Stimulated activated CD8-positive, alpha-beta memory T cell treated with anti-CD3 and anti-CD28 coated beads, Interleukin-4, amount 100 ng/mL, for 1 hour (primary cell): ENCODE data around the gene FAM156A.
A peak's percentile ranks its signal among the peaks of the same experiment; 100 is the strongest.
"Not testable (repeated sequence)": the region's sequence is repeated elsewhere in the genome, so short reads cannot be mapped to it uniquely, and the experiment has no call there.

ENCODE experiments used
- DNase-seq, 2 donors: peaks; one replicate each; pipeline ENCODE4 v3.0.0-alpha.2; 2020; ENCODE audit warnings: low read depth in 2 of 2, low spot score in 1 of 2

The FAM156A gene, protein sequence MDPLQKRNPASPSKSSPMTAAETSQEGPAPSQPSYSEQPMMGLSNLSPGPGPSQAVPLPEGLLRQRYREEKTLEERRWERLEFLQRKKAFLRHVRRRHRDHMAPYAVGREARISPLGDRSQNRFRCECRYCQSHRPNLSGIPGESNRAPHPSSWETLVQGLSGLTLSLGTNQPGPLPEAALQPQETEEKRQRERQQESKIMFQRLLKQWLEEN

DNA sequence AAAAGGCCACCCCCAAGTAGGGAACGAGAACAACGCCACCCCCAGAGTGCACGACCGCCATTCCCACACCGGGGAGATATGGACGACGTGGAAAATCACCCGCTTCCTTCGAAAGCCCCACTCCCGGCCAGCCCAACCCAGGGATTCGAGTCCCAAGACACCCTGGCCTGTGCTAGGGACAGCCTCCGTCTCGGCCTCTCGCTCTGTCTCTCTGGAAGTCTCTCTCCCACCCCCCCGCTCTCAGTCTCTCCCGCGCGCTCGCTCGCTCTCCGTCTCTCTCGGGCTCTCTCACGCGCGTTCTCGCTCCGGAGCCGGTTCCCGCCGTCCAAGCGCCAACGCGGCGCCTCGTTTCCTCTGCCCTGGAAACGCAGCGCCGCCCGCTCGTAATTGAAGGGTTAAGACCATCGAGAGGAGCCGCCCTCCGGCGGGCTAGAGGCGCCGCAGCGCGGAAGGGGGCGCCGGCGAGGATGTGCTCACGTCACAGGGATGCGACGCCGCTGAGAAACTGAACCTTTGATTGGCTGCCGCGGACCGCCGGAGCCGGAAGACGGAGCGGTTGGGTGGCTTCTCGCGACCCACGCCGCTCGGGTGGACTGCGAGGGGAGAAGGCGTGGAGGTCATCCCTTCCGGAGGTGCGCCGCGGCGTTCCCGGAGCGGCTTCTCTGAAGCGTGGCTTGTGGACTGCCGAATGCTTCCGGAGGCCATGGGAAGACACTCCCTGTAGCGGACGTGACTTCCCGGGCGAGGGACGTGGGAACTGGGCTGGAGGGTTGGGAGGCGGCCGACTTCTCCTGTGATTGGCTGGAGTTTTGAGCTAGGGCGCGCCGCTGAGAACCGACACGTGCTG, at the start of gene FAM156A:
Gene FAM156A (minus strand): TSS at position 406 of the 847 bp plus-strand sequence. CDS start 9,930 bp downstream, outside the sequence.
- DNase-seq, result not testable (repeated sequence)

DNA sequence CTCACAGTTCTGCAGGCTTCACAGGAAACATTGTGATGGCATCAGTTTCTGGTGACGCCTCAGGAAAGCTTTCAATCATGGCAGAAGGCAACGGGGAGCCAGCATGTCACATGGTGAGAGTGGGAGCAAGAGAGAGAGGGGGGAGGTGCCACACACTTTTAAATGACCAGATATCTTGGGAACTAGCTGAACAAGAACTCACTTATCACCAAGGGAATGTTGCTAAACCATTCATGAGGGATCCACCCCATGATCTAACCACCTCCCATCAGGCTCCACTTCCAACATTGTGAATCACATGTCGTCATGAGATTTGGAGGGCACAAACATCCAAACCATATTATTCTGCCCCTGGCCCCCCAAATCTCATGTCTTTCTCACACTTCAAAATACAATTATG, 47.0 kb upstream of the FAM156A start:
- DNase-seq, result no peak

DNA sequence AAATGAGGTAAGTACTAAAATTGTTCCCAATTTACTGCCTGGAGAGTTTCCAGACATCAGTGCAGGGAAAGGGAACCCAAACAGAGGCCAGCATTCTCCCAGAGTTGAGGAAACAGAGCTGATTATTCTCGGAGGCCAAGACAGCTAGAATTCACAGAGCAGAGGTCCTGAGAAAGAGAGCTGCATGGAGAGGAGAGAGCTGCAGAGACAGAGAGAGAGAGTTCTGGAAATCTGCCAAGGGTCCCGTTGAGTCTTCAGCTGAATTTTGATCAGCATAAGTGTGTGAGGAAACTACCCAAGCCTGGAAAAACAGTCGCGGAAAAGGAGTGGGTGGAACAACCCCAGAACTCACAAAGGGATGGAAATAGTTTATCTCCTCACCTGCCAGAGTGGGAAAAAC, 46.5 kb upstream of the FAM156A start:
- DNase-seq, result no peak

DNA sequence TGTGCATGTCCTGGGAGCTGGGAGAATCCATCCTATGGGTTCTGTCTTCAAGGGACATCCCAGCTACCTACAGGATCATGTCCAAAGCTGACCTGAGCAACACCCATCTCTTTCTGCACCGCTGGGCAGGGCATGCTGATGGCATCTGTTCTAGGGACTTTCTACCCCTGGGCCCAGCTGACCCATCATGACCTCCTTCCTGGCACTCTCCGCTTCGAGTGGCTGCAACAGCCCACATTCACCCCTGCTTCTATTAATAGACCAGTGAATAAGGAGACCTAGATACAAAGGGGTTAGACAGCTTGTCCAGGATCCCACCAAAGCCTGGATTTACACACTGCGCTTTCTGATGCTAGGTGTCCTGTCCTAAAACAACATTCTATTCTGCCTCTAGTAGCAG, 45.7 kb upstream of the FAM156A start:
- no peak for DNase-seq

DNA sequence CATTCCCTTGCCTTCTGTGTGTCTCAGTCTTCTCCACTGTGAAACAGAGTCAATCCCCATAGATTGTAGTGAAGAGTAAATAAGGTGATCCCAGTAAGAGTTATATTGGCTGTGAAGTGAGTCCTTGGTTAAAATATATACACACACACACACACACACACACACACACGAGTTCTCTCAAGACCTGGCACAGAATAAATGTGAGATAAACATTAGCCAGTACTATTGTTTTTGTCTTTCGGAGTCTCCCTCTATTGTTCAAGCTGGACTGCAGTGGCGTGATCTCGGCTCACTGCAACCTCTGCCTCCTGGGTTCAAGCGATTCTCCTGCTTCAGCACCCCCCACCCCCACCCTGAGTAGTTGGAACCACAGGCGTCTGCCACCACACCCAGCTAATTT, 44.8 kb upstream of the FAM156A start:
- DNase-seq, result no peak

DNA sequence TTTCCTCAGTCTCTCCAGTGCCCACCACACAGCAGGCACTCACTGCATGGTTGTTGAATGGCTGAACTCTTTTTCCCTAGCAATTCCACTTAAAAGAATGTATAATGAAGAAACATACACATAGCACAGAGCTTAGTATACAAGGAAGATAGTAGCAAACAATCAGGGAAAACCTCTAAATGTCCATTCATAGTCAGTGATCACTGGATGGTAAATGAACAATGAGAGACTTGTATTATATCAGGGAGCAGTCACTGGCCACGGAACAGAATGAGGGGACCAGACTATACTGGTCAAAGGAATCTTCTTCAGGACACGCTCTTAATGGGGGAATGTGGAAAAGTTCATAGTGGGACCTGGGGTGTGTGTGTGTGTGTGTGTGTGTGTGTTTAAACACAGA, 43.6 kb upstream of the FAM156A start:
- DNase-seq, result no peak

DNA sequence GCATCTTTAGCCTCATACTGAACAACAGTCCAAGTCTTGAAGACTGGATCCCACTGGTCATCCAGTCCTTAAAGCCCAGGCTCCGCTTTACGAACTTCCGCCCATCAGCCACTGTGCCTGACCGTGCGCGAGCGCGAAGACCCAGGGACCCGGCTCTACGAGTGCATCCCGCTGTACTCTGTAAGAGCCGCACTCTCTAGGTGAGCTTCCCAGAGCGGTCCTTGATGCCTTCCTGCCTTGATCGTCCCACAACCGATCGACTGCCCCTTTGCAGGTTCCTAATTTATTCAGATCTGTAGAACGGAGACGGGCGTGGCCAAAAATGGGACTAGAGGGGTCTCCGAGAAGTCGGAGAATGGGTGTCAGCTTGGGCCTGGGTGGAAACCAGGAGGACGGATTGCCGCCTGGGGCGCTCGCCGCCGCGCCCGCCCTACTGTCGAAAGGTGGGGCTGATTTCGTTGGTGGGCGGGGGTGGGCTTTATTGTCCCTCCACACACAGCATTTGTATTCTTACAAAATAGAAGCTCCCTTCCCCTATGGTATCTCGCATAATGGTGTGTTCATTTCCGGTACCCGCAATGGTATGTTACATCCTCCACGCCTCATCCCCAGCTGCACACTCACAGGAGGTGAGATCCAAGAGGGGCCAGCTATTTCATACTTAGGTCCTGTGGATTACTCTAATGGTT, 42.3 kb upstream of the FAM156A start:
- no peak for DNase-seq

DNA sequence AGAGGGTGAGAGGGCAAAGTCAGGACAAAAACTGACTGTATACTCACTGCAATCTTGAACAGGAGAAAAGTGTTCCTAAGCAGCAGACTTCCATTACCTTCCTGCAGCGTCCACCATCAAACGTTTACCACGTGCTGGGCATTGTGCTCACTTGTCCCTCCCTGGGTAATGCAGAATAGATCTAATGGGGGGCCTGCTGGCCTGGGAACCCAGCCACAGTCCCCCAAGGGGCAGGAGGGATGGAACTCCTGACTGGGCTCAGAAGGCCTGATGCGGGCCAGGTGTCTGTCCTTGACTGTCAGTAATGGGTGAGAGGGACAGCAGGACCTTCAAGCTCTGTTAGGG, 37.6 kb upstream of the FAM156A start:
- no peak for DNase-seq

DNA sequence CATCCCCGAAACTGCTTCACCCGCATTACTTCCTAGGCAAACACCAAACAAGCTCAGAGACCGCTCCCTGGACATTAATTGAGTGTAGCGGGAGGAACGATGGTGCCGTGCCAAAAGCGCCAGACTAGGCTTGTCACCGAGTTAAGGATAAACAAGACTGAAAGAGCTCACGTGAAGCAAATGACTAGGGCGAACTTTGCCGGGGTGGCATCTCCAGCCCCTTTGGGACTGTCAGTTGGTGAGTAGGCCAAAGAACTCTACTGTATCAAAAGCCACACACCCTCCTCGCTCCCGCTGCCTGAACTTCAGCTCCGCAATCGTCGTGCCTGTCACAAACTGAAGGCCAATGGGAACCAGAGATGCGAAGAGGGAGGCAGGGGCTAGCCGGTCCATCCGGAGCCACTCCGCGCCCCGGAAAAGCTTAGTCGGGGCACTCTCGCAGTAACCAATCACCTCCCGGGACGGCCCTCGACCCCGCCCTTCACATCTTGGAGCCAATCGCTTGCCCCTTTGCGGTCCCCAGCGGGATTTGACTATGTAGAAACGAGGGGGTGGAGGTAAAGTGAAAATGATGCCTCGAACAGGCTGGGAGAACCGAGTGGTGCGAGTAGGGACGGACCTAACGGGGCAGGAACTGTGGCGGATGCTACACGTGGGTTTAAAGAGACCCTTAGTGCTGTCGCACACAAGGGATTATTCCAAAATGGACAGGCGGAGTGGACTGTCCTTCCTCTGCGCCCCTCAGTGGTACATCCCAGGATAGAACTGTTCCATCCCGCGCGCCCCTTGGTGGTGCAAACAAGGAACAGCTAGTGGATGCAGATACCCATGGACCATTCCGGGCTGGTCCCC, 37.0 kb upstream of the FAM156A start:
- DNase-seq, result peak; percentile 60 to 79

DNA sequence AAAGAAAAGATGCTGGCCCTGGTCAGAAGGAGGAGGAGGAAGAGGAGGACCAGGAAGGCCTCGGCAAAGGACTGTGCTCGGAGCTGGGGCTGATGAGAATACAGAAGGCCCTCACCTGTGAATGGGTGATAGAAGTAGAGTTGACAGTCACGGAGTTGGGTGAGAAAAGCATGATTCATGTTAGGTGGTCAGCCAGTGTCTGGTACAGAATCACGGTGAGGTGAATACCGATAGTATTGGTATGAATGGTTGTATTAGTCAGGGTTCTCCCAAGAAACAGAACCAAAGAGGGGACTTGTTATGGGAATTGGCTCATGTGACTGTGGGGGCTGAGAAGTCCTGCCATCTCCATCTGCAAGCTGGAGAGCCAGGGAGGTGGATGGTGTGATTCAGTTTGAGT, 32.5 kb upstream of the FAM156A start:
- DNase-seq, result no peak

DNA sequence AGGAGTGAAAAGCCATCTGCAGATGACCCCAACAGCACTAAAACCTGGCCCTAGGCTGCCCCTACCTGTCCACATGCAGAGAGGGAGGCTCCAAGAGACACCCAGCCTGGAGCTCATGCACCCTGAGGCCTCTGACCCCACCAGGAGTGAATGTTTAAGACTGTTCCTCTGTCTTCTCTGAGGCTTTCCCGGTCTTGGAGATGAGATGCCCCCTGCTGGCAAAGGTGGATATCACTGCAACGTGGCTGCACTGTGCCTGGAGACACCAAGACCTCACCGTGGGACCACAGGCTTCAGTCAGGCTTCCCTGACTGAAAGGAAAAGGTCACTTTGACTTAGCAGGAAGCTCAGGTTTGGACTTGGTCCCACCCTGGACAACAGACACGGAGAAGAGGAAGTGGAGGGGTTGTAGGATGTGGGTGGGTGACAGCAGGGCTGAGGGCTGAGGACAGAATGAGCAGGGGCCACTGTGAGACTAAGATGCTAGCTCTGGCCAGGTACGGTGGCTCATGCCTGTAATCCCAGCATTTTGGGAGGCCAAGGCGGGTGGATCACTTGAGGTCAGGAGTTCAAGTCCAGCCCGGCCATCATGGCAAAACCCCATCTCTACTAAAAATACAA, 31.8 kb upstream of the FAM156A start:
- DNase-seq, result peak in 1 of 2 donors; percentile 19

DNA sequence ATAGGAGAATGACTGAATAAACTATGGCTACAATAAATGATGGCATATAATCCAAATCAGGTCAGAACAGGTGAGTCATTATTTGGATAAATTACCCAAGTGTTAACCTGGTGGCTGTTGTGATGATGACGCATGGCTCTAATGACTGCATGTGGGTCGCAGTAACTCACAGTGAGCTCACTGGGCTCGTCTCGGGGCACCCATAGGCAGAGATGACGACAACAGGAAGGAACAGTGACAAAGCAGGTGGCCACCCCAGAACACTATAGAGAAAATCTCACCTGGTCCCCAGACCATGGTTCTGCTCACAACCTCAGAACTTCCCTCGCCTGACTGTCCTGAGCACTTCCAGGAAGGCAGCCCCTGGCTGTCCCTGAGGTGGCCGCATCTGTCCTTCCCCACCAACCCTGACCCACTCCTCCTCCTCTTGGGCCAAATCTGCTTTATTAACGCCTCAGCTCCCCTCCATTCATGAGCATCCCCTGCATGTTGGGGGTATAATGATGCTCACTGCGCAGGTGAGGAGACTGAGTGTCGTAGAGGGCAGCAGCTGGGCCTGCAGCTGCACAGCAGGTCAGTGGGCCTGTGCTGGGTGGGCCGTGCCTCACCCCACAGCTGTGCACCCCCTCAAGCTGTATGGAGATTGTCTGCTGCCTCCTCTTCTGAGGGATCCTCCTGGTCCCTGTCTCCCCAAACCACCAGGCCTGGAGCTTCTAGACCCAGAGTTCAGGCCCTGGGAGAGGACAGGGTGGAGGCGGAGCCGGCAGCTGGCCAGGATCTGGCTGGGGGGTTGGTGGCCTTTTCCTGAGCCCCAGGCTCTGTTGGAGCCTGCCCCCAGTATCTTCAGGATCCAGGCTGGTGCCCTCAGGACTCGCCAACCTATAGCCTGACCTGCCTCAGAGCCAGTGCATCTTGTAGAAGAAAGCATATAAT, 30.9 kb upstream of the FAM156A start:
- no peak for DNase-seq

DNA sequence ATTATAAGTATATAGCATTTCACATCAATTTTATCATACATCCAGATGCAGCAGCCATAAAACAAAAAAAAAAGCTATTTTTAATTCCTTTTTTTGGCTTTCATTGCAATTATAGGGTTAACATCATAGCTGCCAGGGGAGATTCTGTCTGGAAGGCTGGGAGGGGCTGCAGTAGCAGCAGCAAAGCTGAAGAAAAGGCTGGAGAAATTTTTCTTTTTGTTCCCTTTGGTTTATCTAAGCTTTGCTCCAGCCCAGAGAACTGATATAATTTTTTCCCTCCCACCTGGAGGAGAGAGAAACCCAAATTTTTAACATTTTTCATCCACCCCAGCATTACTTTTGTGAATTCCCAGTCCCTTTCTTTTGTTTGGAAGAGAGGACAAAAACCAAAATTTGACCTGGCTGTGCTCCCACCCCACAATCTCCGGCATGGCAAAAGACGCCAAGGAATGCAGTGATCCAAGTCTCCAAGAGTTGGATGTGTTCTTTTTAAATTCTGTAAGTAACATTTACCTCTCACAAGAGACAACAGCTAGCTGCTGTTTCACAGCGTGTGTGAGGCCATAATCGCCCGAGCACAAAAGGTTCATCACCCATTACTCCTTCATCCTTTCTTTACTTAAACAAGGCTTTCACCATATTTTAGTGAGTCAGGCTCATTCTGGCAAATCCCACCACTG, 25.1 kb upstream of the FAM156A start:
- no peak for DNase-seq

DNA sequence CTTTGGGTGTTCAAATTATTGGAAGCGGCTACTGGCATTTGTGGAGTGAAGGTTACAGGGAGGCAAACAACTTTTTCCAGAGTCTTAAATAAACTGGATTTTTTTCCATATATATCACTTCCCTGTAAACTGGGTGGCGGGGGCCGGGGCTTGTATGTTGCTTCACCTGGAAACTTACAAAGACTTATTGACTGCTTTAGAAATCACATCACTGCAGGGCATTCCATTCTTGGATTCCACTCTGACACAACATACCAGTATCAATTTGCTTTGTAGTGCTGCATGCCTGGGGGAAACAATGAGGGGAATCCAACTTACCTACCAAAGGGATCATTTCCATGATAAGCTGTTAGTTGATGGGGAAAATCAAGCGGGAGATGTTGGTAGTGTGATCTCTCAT, 21.7 kb upstream of the FAM156A start:
- no peak for DNase-seq

DNA sequence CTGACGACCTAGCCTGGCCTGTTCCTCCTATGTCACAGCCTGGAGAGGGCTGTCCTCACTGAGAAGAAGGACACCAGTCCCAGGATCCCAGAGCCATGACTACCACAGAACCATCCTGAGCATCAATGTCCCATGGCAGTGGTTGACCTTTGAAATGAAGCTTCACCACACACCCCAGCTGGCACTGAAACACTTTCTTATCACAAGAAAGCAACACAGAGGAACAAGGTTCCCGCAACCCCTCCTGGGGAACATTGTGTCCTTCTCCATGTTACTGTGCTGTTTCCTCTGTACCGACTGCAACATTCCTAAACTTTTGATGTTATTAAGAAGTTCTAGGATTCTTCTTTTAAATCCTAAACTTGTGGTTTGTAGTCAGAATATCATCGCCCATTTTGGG, 21.2 kb upstream of the FAM156A start:
- DNase-seq, result no peak

DNA sequence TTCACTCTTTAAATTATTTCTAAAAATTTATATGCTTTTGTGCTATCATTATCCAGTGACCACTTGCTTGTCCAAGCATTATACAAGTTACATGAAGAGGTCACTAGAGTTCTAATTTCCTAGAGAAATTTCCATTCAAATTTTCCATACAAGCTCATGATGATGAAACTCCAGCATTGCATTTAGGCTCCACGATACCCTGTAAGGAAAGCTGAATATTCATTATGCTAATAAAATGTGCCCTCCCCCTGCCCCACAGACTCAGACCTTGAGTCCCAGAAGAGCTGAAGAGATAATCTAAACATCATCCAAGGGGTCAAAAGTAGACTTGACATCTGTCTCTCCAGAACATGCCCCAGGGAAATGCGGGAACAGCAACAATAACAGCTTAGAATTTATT, 19.6 kb upstream of the FAM156A start:
- no peak for DNase-seq

DNA sequence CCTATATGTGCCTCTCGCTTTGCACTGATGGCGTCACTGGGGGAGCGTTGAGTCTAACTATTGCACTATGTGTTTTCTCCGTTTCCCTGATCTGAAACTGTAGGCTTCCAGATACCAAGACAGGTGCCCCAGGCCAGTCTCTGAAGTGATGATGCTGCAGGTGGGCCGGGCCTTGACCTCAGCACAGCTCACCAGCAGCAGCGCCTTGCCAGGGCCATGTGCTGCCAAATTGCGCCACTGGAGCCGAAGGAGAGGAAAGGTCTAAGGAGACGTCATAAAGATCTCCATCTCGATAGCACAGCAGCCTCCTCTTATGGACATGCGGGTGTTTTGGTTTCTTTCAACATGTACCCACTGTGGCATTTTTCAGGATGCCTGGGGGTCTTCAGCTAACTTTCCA, 17.3 kb upstream of the FAM156A start:
- not testable (repeated sequence) for DNase-seq

DNA sequence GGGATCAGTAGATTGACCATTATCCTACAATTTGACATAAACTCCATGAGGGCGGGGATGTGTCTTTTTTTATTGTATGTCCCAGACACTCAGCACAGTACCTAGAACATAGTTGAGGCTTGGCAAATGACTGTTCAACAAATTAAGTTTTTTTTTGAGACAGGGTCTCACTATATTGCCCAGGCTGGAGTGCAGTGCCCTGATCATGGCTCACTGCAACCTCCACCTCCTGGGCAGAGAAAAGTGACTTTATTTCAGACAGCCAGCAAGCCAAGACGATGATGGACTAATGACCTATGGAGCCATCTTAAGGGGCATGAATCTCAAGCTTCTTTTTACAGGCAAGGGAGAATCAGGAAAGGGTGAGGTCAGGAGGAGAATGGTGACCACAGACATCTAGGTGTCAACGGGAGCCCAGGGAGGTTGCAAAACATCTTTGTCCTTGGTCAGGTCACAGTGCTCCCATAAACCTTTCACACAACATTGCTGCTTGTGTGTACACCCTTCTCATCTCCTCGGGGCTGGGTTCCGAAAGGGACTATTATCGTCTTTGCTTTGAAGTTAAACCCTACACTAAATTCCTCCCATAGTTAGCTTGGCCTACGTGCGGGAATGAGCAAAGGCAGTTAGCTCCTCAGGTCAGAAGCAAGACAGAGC, 16.1 kb upstream of the FAM156A start:
- not testable (repeated sequence) for DNase-seq

DNA sequence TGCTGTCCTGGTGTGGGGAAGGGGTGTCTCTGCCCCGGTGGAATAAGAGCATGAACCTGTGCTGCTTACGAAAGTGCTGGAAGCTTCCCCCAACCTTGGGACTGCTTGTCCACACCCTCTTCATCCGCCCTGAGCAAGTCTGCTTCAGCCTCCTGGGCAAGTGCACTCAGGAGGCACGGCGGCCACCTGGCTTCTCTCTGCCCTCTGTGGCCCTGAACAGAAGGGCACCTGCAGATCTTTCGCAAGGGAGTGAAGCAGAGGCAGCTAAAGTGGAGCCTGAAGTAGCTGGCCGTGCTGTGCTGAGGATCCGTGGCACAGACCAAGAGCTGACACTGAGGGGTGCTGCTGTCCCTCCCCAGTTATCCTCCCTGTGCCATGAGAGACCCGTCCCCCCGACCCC, 9.6 kb upstream of the FAM156A start:
- not testable (repeated sequence) for DNase-seq
